Fibroblast of villous mesenchyme (primary cell): Measurements from ENCODE around the gene BMPR1A. TPM values are rescaled to one million over a fixed set of nuclear protein-coding genes. Genes with fewer than 3 reads are reported as not detected.

Source experiments
- DNase-seq: peaks from one replicate; pipeline ENCODE4 v3.0.0-alpha.2; 2010; ENCODE audit warnings: low read depth
- H3K4me3 ChIP-seq: 2 replicates; pipeline ENCODE4 v1.5.1; 2011; ENCODE audit warnings: low read depth, mild to moderate bottlenecking, low read length
- total RNA-seq: library from RNA; depleted of rRNA; stranded (reverse); fragments of >200 nt; gene quantifications from 2 replicates; pipeline ENCODE4 v1.2.3, GENCODE V29; 2012
- TF ChIP-seq, protein P1 (sequence below): IDR thresholded peaks from 2 replicates; pipeline ENCODE4 v1.5.1; 2012; ENCODE audit warnings: low read depth, mild to moderate bottlenecking, low read length; ENCODE audit not compliant: insufficient read depth

BMPR1A gene
- total RNA-seq, 1 donor = 70.8 TPM

DNA sequence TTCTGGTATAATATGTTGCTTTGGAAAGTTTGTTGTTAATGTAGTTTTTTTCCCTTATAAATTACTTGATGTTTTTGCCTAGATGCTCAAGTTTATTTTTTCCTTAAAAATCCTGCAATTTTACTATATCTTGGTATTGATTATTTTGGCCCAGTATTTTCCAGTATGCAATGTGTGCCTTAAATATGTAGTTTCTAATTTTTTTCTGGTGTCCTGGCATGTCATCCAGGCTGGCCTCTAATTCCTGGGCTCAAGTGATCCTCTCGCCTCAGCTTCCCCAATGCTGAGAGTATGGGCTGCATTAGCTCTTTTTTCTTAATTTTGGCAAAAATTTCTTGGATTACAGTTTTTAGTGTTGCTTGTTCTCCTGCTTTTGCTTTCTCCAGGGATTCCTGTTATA, 57.6 kb downstream of the BMPR1A start:
- H3K4me3 ChIP-seq = no peak overlapping the region
- TF ChIP-seq, protein P1, sequence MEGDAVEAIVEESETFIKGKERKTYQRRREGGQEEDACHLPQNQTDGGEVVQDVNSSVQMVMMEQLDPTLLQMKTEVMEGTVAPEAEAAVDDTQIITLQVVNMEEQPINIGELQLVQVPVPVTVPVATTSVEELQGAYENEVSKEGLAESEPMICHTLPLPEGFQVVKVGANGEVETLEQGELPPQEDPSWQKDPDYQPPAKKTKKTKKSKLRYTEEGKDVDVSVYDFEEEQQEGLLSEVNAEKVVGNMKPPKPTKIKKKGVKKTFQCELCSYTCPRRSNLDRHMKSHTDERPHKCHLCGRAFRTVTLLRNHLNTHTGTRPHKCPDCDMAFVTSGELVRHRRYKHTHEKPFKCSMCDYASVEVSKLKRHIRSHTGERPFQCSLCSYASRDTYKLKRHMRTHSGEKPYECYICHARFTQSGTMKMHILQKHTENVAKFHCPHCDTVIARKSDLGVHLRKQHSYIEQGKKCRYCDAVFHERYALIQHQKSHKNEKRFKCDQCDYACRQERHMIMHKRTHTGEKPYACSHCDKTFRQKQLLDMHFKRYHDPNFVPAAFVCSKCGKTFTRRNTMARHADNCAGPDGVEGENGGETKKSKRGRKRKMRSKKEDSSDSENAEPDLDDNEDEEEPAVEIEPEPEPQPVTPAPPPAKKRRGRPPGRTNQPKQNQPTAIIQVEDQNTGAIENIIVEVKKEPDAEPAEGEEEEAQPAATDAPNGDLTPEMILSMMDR = no peak

DNA sequence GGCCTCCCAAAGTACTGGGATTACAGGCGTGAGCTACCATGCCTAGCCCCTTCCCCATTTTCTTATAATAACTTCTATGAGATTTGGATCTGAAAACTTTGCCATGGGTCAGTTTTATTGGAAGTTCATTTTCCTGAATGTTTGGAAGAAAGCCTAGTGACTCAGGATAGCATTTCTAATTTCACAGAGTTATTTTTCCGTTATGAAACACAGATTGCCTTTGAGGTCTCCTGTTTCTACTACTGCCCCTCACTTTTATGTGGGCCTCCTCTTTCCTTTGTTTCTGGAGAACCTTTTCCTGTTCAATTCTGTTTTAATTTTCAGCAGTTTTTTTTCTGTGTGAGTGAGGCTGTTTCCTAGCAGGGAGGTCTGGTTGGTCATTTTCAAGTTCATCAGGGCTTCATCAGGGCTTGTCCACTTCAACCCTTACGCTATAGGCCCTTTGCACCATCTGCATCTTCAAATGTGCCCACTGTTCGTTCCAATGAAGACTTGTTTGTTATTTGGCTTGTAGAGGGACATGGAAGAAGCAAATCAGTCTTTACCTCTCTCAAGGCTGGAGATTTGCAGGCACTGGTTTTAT, 58.7 kb downstream of the BMPR1A start:
- peak; percentile 45 for DNase-seq
- H3K4me3 ChIP-seq = no peak overlapping the region
- TF ChIP-seq, protein P1 = no peak

More for the DNA sequence above, 57.6 kb downstream of the BMPR1A start:
- DNase-seq = no peak

DNA sequence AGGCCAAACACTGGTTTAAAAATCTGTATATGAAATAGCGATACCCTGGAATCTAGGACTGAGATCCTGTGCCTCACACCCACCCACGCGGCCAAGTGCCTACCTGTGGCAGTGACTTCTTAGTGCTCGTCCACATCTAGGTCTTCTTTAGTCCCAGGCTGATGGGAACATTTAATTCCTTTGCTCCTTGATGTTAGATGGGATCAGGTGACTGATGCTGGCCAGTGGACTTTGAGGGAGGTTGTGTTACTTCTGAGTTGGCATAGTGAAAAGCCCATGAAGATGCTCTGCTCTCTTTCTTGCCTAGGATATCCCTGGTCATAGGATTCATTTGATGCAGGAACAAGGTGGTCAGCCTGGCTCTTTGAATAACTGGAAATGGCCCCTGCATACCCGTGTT, 59.2 kb downstream of the BMPR1A start:
- no peak for DNase-seq
- TF ChIP-seq, protein P1 = no peak
- no peak overlapping the region for H3K4me3 ChIP-seq

DNA sequence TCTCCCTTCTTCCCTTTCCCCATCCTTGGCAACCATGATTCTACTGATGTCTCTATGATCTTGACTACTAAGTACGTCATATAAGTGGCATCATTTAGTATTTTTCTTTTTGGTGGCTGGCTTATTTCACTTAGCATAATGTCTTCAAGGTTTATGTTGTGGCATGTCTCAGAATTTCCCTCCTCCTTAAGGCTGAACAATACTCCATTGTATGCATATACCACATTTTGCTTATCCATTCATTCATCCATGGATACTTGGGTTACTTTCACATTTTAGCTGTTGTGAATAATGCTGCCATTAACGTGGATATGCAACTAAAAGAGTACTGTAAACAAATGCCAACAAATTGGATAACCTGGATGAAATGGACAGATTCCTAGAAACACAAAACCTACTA, 60.8 kb downstream of the BMPR1A start:
- no peak for DNase-seq
- H3K4me3 ChIP-seq = no peak overlapping the region
- TF ChIP-seq, protein P1 = no peak

DNA sequence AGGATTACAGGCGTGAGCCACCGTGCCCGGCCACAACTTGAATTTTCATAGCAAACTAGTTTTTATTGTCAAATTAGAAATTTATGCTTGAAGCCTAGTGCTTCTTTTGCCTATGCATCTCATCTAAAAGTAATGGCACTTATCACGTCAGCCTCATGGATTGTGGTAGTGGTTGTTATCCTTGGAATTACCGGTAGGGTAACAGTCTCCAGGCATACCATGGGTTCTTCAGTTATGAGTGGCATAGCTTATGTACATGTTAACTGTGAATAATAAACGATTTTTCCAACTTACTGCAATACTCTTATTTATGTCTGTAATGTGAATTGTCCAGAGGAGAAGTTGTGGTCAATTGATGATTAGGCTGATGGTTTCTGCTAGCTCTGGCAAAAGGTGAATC, 63.1 kb downstream of the BMPR1A start:
- TF ChIP-seq, protein P1 = no peak
- no peak overlapping the region for H3K4me3 ChIP-seq
- no peak for DNase-seq

DNA sequence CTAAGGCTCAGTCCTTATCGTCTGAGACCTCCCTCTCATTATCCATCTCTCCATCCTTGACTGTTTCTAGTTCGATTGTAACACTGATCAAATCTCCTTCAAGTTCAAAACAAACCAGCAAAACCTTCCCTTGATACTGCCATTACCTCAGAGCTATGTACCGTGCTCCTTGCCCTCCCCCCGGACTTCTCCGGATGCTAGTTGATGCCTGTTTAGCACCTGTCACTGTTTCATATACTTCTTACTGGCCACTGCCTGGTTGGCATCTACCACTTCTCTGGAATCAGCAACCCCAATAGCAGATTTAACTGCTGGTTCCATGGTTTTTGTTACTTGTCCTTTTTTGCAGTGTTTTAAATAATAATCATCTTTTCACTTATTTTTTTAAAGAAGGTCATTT, 64.1 kb downstream of the BMPR1A start:
- DNase-seq = no peak
- TF ChIP-seq, protein P1 = no peak
- no peak overlapping the region for H3K4me3 ChIP-seq

DNA sequence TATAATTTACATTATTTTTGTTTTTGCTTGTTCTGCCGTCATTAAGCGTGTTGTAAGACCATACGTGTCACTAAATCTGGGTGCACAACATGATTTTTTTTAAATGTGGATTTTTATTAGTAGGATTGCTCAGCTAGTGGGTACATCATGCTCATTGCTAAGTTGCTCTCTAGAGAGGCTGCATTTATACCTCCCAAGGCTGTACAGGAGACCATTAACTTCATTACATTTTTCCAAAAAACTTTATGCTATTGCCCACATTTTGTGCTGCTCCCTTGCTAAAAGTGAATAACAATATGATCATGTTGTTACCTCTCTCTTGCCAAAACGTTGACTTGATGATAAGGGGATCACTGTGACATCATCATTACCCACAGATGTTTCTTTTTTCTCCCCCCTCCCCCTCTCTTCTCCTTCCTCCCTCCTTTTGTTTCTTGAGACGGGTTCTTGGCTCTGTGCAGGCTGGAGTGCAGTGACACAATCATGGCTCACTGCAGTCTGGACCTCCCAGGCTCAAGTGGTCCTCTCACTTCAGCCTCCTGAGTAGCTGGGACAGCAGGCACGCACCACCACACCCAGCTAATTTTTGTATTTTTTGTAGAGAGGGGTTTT, 65.1 kb downstream of the BMPR1A start:
- DNase-seq = no peak
- H3K4me3 ChIP-seq = no peak overlapping the region
- TF ChIP-seq, protein P1 = no peak
